SK-N-SH treated with all-trans-retinoic acid at 6 μM for 48 hours (cell line): ENCODE data around the gene KRT20.

Source experiments
- ARNTL ChIP-seq: fragments of 450-650 bp; formaldehyde crosslinking; IDR thresholded peaks from 2 replicates; pipeline ENCODE4 v1.5.0; 2020; ENCODE audit warnings: low read depth, mild to moderate bottlenecking, moderate library complexity, borderline replicate concordance
- BACH2 ChIP-seq: fragments of 250-450 bp; sonication (Bioruptor Pico); IDR thresholded peaks from 2 replicates; pipeline ENCODE4 v1.9.0; 2021; ENCODE audit warnings: mild to moderate bottlenecking, borderline replicate concordance
- CSDC2 ChIP-seq: fragments of 250-450 bp; sonication (Bioruptor Pico); IDR thresholded peaks from 2 replicates; pipeline ENCODE4 v1.5.0; 2020; ENCODE audit warnings: mild to moderate bottlenecking, moderate library complexity
- ESRRG ChIP-seq: fragments of 250-450 bp; sonication (Bioruptor Pico); IDR thresholded peaks from 2 replicates; pipeline ENCODE4 v1.6.1; 2021; ENCODE audit warnings: mild to moderate bottlenecking
- GLIS3 ChIP-seq: fragments of 250-450 bp; sonication (Bioruptor Pico); IDR thresholded peaks from 2 replicates; pipeline ENCODE4 v1.5.0; 2020; ENCODE audit warnings: mild to moderate bottlenecking, moderate library complexity
- PPARA ChIP-seq: fragments of 250-450 bp; sonication (Bioruptor Pico); IDR thresholded peaks from 2 replicates; pipeline ENCODE4 v1.5.0; 2020; ENCODE audit warnings: mild to moderate bottlenecking, borderline replicate concordance
- RARB ChIP-seq: fragments of 250-450 bp; sonication (Bioruptor Pico); IDR thresholded peaks from 2 replicates; pipeline ENCODE4 v1.8.0; 2021; ENCODE audit warnings: mild to moderate bottlenecking, moderate library complexity
- SNAI2 ChIP-seq: fragments of 250-450 bp; sonication (Bioruptor Pico); IDR thresholded peaks from 2 replicates; pipeline ENCODE4 v1.5.0; 2020; ENCODE audit warnings: mild to moderate bottlenecking, moderate library complexity
- TCF4 ChIP-seq: fragments of 250-450 bp; sonication (Bioruptor Pico); IDR thresholded peaks from 2 replicates; pipeline ENCODE4 v1.8.0; 2021; ENCODE audit warnings: mild to moderate bottlenecking, moderate library complexity, borderline replicate concordance
- ZFP3 ChIP-seq: fragments of 250-450 bp; sonication (Bioruptor Pico); IDR thresholded peaks from 2 replicates; pipeline ENCODE4 v1.5.0; 2020; ENCODE audit warnings: mild to moderate bottlenecking, moderate library complexity
- ZFP30 ChIP-seq: fragments of 450-650 bp; formaldehyde crosslinking; IDR thresholded peaks from 2 replicates; pipeline ENCODE4 v1.5.0; 2022; ENCODE audit warnings: mild to moderate bottlenecking, moderate library complexity
- ZNF70 ChIP-seq: fragments of 450-650 bp; formaldehyde crosslinking; IDR thresholded peaks from 2 replicates; pipeline ENCODE4 v1.5.0; 2020; ENCODE audit warnings: mild to moderate bottlenecking, moderate library complexity
- TF ChIP-seq, protein P1 (sequence below): fragments of 250-450 bp; sonication (Bioruptor Pico); IDR thresholded peaks from 2 replicates; pipeline ENCODE4 v1.8.0; 2020; ENCODE audit warnings: mild to moderate bottlenecking, moderate library complexity, borderline replicate concordance
- TF ChIP-seq, protein P2 (sequence below): fragments of 250-450 bp; sonication (Bioruptor Pico); IDR thresholded peaks from 2 replicates; pipeline ENCODE4 v1.5.1; 2020; ENCODE audit warnings: low read depth, mild to moderate bottlenecking, moderate library complexity

DNA sequence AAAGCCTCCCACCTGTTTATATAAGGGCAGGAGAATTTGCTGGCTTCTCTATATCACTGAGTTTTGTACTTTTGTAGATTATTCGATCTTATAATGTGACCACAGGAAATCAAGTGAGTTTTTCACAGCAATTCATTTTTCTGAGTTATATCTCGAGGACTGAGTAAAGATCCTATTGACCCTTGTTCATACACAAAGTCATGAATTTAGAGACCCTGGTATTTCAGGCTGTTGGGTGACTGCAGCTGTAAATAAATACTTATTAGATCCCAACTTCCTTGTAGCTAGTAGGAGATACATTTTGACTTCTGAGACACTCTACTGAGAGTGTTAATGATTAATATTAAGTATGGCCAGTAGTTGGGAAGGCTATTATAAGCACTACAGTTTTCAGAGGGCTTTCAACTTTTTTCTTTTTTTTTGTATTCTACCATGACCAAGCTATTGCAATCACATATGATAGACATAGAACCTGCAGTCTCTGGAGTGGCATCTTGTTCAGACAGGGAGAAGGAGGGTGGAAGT, 3.2 kb upstream of the KRT20 start:
- no peak for TF ChIP-seq ZFP3 (CRISPR knock-in tag)
- no peak for TF ChIP-seq ZNF70 (CRISPR knock-in tag)
- TF ChIP-seq, protein P1, sequence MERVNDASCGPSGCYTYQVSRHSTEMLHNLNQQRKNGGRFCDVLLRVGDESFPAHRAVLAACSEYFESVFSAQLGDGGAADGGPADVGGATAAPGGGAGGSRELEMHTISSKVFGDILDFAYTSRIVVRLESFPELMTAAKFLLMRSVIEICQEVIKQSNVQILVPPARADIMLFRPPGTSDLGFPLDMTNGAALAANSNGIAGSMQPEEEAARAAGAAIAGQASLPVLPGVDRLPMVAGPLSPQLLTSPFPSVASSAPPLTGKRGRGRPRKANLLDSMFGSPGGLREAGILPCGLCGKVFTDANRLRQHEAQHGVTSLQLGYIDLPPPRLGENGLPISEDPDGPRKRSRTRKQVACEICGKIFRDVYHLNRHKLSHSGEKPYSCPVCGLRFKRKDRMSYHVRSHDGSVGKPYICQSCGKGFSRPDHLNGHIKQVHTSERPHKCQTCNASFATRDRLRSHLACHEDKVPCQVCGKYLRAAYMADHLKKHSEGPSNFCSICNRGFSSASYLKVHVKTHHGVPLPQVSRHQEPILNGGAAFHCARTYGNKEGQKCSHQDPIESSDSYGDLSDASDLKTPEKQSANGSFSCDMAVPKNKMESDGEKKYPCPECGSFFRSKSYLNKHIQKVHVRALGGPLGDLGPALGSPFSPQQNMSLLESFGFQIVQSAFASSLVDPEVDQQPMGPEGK (CRISPR knock-in tag), result no peak
- no peak for TF ChIP-seq SNAI2 (CRISPR knock-in tag)
- no peak for TF ChIP-seq BACH2 (CRISPR knock-in tag)
- TF ChIP-seq RARB (CRISPR knock-in tag), result no peak
- no peak for TF ChIP-seq ARNTL (CRISPR knock-in tag)
- no peak for TF ChIP-seq CSDC2
- no peak for TF ChIP-seq GLIS3 (CRISPR knock-in tag)
- TF ChIP-seq, protein P2, sequence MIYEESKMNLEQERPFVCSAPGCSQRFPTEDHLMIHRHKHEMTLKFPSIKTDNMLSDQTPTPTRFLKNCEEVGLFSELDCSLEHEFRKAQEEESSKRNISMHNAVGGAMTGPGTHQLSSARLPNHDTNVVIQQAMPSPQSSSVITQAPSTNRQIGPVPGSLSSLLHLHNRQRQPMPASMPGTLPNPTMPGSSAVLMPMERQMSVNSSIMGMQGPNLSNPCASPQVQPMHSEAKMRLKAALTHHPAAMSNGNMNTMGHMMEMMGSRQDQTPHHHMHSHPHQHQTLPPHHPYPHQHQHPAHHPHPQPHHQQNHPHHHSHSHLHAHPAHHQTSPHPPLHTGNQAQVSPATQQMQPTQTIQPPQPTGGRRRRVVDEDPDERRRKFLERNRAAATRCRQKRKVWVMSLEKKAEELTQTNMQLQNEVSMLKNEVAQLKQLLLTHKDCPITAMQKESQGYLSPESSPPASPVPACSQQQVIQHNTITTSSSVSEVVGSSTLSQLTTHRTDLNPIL (CRISPR knock-in tag), result no peak
- no peak for TF ChIP-seq ESRRG (CRISPR knock-in tag)
- TF ChIP-seq ZFP30 (CRISPR knock-in tag), result no peak
- TF ChIP-seq TCF4 (CRISPR knock-in tag), result no peak
- TF ChIP-seq PPARA, result no peak
